ENCODE measurements around the gene SFMBT2.

DNA sequence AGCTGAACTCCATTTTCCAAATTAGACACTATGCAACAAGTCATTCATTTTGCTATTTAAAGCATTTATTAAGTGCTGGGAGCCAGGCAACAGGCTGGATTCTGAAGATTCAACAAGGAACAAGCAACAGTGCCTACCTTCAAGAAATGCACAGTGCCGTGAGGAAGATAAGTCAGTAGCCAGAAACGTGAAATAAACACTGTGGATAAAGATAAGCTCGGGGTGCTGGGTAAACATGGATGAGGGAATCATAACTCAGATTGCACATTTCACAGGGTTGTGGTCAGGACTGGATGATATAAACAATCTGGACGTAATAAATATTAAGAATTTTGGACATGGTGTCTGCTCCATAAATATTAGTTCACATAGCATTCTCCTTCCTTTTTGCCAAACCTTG, 259.3 kb downstream of the SFMBT2 start:
- no peak for TF ChIP-seq POLR2A (IDR thresholded peaks at IDR 0.05)
- TF ChIP-seq, protein P1, sequence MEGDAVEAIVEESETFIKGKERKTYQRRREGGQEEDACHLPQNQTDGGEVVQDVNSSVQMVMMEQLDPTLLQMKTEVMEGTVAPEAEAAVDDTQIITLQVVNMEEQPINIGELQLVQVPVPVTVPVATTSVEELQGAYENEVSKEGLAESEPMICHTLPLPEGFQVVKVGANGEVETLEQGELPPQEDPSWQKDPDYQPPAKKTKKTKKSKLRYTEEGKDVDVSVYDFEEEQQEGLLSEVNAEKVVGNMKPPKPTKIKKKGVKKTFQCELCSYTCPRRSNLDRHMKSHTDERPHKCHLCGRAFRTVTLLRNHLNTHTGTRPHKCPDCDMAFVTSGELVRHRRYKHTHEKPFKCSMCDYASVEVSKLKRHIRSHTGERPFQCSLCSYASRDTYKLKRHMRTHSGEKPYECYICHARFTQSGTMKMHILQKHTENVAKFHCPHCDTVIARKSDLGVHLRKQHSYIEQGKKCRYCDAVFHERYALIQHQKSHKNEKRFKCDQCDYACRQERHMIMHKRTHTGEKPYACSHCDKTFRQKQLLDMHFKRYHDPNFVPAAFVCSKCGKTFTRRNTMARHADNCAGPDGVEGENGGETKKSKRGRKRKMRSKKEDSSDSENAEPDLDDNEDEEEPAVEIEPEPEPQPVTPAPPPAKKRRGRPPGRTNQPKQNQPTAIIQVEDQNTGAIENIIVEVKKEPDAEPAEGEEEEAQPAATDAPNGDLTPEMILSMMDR (IDR thresholded peaks at IDR 0.05), result no peak

Data from suprapubic skin (tissue), 3 donors.